Erythroblast (primary cell): ENCODE data around the gene LBHD1.
A peak's percentile ranks its signal among the peaks of the same experiment; 100 is the strongest.
"Not testable (repeated sequence)": the region's sequence is repeated elsewhere in the genome, so short reads cannot be mapped to it uniquely, and the experiment has no call there.

Experiments used
- DNase-seq, 2 experiments: peaks; one replicate each; lab custom pipeline; 2025; lab: John Stamatoyannopoulos, UW
- GATA1 ChIP-seq: IDR thresholded peaks from 2 replicates; pipeline ENCODE4 v1.6.1; 2011; ENCODE audit warnings: low read depth, mild to moderate bottlenecking, control low read depth, low read length, moderate library complexity
- POLR2A ChIP-seq: IDR thresholded peaks from 2 replicates; pipeline ENCODE4 v1.6.1; 2011; ENCODE audit warnings: mild to moderate bottlenecking, low read length

Gene LBHD1

GRCh38 chr11:62664405-62665074, 7.5 kb downstream of the LBHD1 start:
- peak; percentile 80 to 85 for DNase-seq
- TF ChIP-seq GATA1 (no peak), POLR2A (no peak)

DNA sequence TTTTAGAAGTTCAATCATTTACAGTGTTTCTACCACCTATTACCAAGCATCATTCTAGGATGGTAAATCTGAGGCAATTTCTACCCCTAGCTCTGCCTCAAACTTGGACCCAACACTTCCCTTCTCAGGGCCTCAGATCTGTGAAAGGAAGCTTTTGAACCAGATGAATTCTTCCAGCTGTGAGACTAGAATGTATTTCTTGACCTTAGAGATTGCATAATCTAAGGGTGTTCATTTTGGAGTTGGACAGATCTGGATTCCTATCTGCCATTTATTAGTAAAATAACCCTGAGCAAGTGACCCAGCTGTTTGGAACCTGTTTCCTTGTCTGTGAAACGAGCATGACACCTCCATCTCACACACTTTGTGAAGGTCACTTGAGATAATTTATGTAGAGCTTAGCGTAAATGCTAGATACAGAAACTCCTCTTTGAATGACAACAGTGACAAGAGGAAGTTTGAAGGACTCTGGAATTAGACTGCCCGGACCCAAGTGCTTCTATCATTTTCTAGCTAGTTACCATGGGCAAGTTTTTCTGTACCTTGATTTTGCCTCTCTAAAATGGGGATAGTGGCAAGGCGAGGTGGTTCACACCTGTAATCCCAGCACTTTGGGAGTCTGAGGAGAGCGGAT, 15.2 kb downstream of the LBHD1 start:
- TF ChIP-seq GATA1 (no peak), POLR2A (no peak)
- no peak for DNase-seq

- TF ChIP-seq GATA1: no peak
- no peak for TF ChIP-seq POLR2A
- no peak for DNase-seq
These were observed 17.8 kb downstream of the LBHD1 start for GRCh38 chr11:62654297-62654696.

- DNase-seq: peak; percentile 66 to 72
These were observed 19.7 kb downstream of the LBHD1 start for GRCh38 chr11:62652161-62653006.

GRCh38 chr11:62650283-62650682, 21.8 kb downstream of the LBHD1 start:
- not testable (repeated sequence) for DNase-seq

More at GRCh38 chr11:62652161-62653006, 19.7 kb downstream of the LBHD1 start:
- TF ChIP-seq GATA1 (no peak), POLR2A (no peak)

DNA sequence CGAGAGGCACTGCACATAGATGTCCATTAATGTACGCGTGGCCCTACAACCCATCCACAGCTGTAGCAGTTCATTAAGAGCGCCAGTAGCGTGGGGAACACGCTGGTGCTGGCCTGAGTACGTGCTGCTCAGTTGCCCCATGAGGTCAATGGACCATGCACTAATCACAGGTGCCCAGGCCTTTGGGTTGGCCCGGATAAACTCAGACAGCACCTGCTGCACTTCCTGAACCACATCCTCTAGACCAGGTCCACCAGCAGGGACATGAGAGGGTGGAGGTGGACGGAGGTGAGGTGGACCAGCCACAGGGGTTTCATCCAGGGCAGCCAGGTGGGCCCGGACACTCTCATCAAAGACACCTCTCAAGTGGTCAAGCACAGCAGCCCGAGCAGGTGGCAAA, 22.6 kb downstream of the LBHD1 start:
- no peak for DNase-seq
- TF ChIP-seq POLR2A (no peak), GATA1 (no peak)

DNA sequence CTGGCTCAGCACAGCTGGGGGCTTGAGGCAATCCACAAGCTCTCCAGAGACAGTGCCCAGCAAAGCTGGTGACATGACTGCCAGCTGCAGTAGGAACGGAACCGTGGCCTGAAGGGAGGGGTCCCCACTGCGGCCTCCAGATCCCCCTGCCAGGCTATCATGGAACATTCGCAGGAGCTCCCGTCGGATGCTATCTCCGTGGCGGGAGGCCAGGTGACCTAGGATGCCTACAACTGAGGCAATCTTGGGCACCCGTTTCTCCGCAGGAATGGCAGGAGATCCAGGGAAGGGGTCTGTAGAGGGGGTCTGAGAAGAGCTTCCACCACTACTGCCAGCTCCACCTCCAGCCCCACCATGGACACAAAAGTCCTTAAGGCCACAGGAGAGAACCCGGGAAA, 23.1 kb downstream of the LBHD1 start:
- TF ChIP-seq GATA1 (no peak), POLR2A (no peak)
- DNase-seq: no peak

- TF ChIP-seq GATA1 (no peak), POLR2A (no peak)
- DNase-seq: no peak
These were observed 23.7 kb downstream of the LBHD1 start for GRCh38 chr11:62648185-62648966.

DNA sequence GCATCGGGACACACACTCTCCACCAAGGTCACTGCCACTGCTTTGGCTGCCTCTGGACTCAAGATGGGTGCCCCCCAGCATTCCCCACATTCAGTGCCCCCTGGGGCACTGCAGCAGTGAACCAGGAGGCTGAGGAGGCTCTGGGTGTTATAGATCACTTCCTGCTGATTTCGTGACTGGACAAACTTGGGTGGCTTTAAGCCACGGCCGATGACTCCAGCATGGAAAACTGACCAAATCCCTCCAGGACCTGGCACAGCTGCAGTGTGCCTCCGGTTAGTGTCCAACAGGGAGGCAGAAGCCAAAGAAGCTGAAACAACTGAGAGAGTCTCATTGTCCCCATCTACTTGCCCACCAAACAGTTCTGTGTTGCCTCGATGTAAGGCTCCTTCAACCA, 24.5 kb downstream of the LBHD1 start:
- DNase-seq: no peak
- TF ChIP-seq POLR2A (no peak), GATA1 (no peak)

DNA sequence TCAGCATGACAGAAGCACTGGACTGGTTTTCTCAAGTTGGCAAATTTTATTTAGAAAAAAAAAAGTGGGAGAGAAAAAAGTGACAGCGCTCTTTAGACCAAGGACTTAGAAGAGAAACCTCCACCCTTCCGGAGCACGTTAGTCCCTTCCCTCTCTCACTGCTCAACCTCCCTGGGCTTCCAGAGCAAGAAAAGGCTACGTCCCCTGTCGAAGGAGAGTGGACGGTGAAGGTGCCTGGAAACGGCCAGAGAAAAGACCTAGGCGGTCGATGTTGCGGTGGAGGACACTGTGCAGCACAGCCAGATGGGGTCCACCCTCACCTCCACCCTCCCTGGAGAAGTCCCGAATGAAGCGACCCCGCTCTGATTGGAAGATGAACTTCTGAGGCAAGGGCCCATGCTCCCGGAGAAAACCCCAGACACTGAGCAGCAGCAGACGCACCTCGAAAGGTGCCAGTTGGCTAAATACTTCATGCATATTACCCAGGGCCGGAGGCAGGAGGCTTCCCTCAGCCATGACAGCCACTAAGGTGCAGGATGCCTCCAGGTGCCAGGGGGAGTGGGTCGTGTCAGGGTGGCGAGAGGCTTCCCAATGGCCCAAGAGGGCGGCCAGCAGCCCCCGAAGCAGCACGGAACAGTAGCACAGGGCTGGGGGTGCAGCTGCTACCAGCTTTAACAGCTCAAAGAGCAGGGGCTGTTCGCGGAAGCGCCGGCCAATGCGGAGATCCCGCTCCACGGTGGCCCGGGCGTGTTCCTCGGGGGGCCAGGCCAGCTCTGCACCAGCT, 25.1 kb downstream of the LBHD1 start:
- TF ChIP-seq POLR2A: no peak
- no peak for TF ChIP-seq GATA1
- DNase-seq: no peak

DNA sequence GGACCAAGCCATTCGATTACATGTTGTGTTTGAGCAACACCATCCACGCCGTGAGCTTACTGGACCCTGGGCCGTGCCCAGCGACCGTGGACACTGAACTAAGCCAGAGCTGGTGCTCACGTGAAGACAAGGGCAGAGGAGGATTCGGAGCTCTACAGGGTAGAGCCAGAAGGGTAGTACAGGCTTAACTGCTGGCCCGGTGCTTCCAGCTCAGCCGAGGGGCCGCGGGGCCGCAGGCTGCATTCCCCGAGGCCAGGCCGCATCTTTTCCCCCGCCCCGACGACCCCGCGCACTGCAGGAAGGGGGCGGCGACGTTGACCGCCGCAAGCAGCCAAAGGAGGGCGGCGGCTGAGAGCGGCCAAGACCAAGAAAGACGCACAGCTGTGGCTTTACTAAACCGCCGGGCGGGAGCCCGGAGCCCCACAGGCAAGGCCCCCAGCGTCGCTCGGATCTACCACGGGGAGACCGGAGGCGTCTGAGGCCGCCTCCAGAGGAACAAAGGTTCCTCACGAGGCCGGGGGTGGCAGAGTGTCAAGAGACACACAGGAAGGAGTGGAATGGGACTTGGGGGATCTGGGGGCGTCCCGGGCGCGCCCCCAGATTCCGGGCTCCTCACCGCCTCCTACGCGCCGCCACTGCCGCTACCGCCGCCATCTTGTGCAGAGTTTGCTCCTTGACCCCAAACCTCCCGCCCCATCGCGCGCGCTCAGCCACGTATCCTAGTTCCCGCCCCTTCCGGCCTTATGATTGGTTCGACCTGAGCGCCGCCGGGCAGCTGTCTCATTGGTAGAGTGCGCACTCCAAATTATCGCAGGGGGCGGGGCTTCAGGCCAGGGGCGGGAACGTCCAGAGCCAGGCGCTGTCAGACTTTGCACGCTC, 25.9 kb downstream of the LBHD1 start, which contains the start of gene GANAB:
Gene GANAB (minus strand): TSS at position 668 of the 879 bp plus-strand sequence. CDS start 14 bp downstream, at position 654.
- peak; percentile 99 for DNase-seq
- TF ChIP-seq GATA1 (no peak), POLR2A (peak; percentile 88)

- no peak for TF ChIP-seq POLR2A
- no peak for TF ChIP-seq GATA1
- peak in 1 of 2 experiments; percentile 64 for DNase-seq
These were observed 26.5 kb downstream of the LBHD1 start for GRCh38 chr11:62645671-62645945.
